B cell (primary cell): ENCODE measurements around the gene SLC22A31. TPM values are rescaled to one million over a fixed set of nuclear protein-coding genes. Genes with fewer than 3 reads are reported as not detected.
A peak's percentile ranks its signal among the peaks of the same experiment; 100 is the strongest.
"Not testable (repeated sequence)": the region's sequence is repeated elsewhere in the genome, so short reads cannot be mapped to it uniquely, and the experiment has no call there.

Experiments
- ATAC-seq: fragments of 200-7000 bp; cut with Tn5 transposase; one replicate; pipeline ENCODE4 v1.10.0; 2021; ENCODE audit warnings: low read depth, mild to moderate bottlenecking, moderate number of reproducible peaks, moderate library complexity
- CTCF ChIA-PET: fragments of 350-600 bp; sonication (Branson Sonifier 250); formaldehyde crosslinking; loops from one replicate; lab custom pipeline; 2021; ENCODE audit warnings: antibody characterized with exemption, inconsistent platforms; lab: Charles Lee
- POLR2A ChIA-PET: fragments of 350-600 bp; sonication (Branson Sonifier 250); formaldehyde crosslinking; loops from one replicate; lab custom pipeline; 2021; ENCODE audit warnings: antibody characterized with exemption; lab: Charles Lee
- DNase-seq: peaks from one replicate; pipeline ENCODE4 v3.0.0; 2013
- H2AFZ ChIP-seq: 2 replicates; pipeline ENCODE4 v1.6.1; 2012; ENCODE audit warnings: mild to moderate bottlenecking, low read depth, low read length; ENCODE audit not compliant: insufficient read depth, poor library complexity, severe bottlenecking
- H3K27ac ChIP-seq, 2 donors: 1 replicate in 1 of 2; 2 replicates in 1 of 2; pipeline ENCODE4 v1.5.1; 2012 to 2013; ENCODE audit warnings: low read length in 2 of 2, mild to moderate bottlenecking in 2 of 2, moderate library complexity in 1 of 2
- H3K27me3 ChIP-seq, 4 experiments: fragments of 200-600 bp in 1 of 4; sonication (generic) in 1 of 4; replicated peaks in 1 of 4; 1 replicate in 2 of 4; 2 replicates in 2 of 4; pipeline versions ENCODE4 v1.6.1 to v1.7.0; 2013 to 2016; ENCODE audit warnings: low read length in 3 of 4, mild to moderate bottlenecking in 2 of 4, mixed read lengths in 1 of 4, moderate library complexity in 1 of 4; ENCODE audit not compliant: insufficient read depth in 4 of 4, control insufficient read depth in 3 of 4; ENCODE audit errors: control extremely low read depth in 1 of 4
- H3K36me3 ChIP-seq, 2 experiments: replicated peaks in 1 of 2; 1 replicate in 1 of 2; 2 replicates in 1 of 2; pipeline versions ENCODE4 v1.6.1 to v1.7.1; 2013; ENCODE audit warnings: low read length in 1 of 2; ENCODE audit not compliant: insufficient read depth in 2 of 2, control insufficient read depth in 1 of 2; ENCODE audit errors: control extremely low read depth in 1 of 2, extremely low read depth in 1 of 2
- H3K4me1 ChIP-seq, 2 donors: fragments of 200-600 bp in 1 of 2; sonication (generic) in 1 of 2; 1 replicate in 1 of 2; 2 replicates in 1 of 2; pipeline versions ENCODE4 v1.5.1 to v1.6.1; 2013 to 2017; ENCODE audit warnings: low read length in 2 of 2; ENCODE audit not compliant: control insufficient read depth in 2 of 2, insufficient read depth in 2 of 2
- H3K4me2 ChIP-seq: replicated peaks from 2 replicates; pipeline ENCODE3; 2012; ENCODE audit warnings: mild to moderate bottlenecking, low read depth, low read length; ENCODE audit not compliant: poor library complexity, severe bottlenecking
- H3K4me3 ChIP-seq, 5 experiments: fragments of 200-600 bp in 1 of 5; sonication (generic) in 1 of 5; 1 replicate in 3 of 5; 2 replicates in 2 of 5; pipeline versions ENCODE4 v1.5.1 to v1.7.0; 2011 to 2016; ENCODE audit warnings: low read length in 4 of 5, mild to moderate bottlenecking in 4 of 5, low read depth in 2 of 5, control low read depth in 1 of 5, moderate library complexity in 1 of 5; ENCODE audit not compliant: insufficient read depth in 1 of 5; ENCODE audit errors: control extremely low read depth in 1 of 5, extremely low read depth in 1 of 5
- H3K79me2 ChIP-seq: fragments of 200-600 bp; sonication (generic); one replicate; pipeline ENCODE4 v1.6.0; 2016; ENCODE audit warnings: low read length; ENCODE audit not compliant: control insufficient read depth, insufficient read depth
- H3K9ac ChIP-seq: fragments of 200-600 bp; sonication (generic); 2 replicates; pipeline ENCODE4 v1.6.1; 2017; ENCODE audit warnings: mild to moderate bottlenecking, low read length, moderate library complexity
- H3K9me3 ChIP-seq, 3 donors: one replicate each; pipeline versions ENCODE4 v1.6.1 to v1.7.1; 2013; ENCODE audit warnings: low read length in 2 of 3; ENCODE audit not compliant: control insufficient read depth in 2 of 3, insufficient read depth in 1 of 3; ENCODE audit errors: control extremely low read depth in 1 of 3
- H4K20me1 ChIP-seq: 2 replicates; pipeline ENCODE4 v1.6.0; 2012; ENCODE audit warnings: mild to moderate bottlenecking, low read length; ENCODE audit not compliant: insufficient read depth, control insufficient read depth, poor library complexity, severe bottlenecking
- H3K27ac Mint-ChIP-seq: one replicate; pipeline ENCODE4 v1.8.0; 2021; ENCODE audit warnings: mixed read lengths
- H3K27me3 Mint-ChIP-seq: one replicate; pipeline ENCODE4 v1.8.0; 2021; ENCODE audit warnings: mixed read lengths
- H3K4me1 Mint-ChIP-seq: one replicate; pipeline ENCODE4 v1.8.0; 2021; ENCODE audit warnings: mixed read lengths
- H3K4me3 Mint-ChIP-seq: one replicate; pipeline ENCODE4 v1.8.0; 2021; ENCODE audit warnings: mixed read lengths
- H3K9me3 Mint-ChIP-seq: one replicate; pipeline ENCODE4 v1.8.0; 2022; ENCODE audit warnings: mixed read lengths; ENCODE audit not compliant: insufficient read depth
- CTCF ChIP-seq: fragments of 200-600 bp; IDR thresholded peaks from one replicate; pipeline ENCODE4 v1.8.0; 2022; ENCODE audit warnings: antibody characterized with exemption, mild to moderate bottlenecking
- EZH2 ChIP-seq: IDR thresholded peaks from 2 replicates; pipeline ENCODE4 v1.6.1; 2012; ENCODE audit warnings: borderline replicate concordance, low read depth, mild to moderate bottlenecking, moderate library complexity, low read length; ENCODE audit not compliant: insufficient read depth, poor library complexity, severe bottlenecking
- WGBS: methylation state at CpG from one replicate; pipeline ENCODE4 v1.1.5; 2013; ENCODE audit warnings: missing lambda C conversion rate; ENCODE audit not compliant: insufficient coverage; 5-methylcytosine and 5-hydroxymethylcytosine counted together
- intact Hi-C: fragments of 100-400 bp; cut with micrococcal nuclease; formaldehyde crosslinking; loops from one replicate; pipeline ENCODE4 v1.10.0; 2022
- polyA plus RNA-seq: library from polyadenylated mRNA; depleted of rRNA; stranded (reverse); fragments of >200 nt; gene quantifications from 2 replicates; pipeline ENCODE4 v1.2.3, GENCODE V29; 2012
- total RNA-seq, 2 donors: library from RNA; stranded (reverse); fragments of 120-200 nt in 1 of 2; gene quantifications; 1 replicate in 1 of 2; 2 replicates in 1 of 2; pipeline versions ENCODE4 v1.2.3 to v1.2.4, GENCODE V29; 2013 to 2022

Gene SLC22A31
- total and polyA plus RNA-seq, 2 donors (not counting 1 experiment from before 2014, with no cell fraction given) = 0.33 TPM; not detected in 1

GRCh38 chr16:89192956-89193575 is 7.3 kb downstream of the SLC22A31 start:
- no peaks in the 10 kb centered on the region for H3K36me3 ChIP-seq
- no peaks in the 10 kb centered on the region for H3K9me3 Mint-ChIP-seq
- peak; percentile 60 for DNase-seq
- TF ChIP-seq EZH2 (no peak), CTCF (no peak)
- H3K27me3 ChIP-seq = peaks cover 0 to 12% (median 0%) of the 10 kb centered on the region in 4 experiments
- H3K79me2 ChIP-seq = no peaks in the 10 kb centered on the region
- no peak overlapping the region for H3K27ac ChIP-seq
- 36% methylated on average over 14 of the region's 39 CpGs for WGBS
- no peaks in the 10 kb centered on the region for H3K4me1 ChIP-seq
- peaks cover 3% of the 10 kb centered on the region for H3K4me1 Mint-ChIP-seq
- ATAC-seq = peak; percentile 4
- H2AFZ ChIP-seq = no peak overlapping the region
- peaks cover 0 to 6% (median 0%) of the 10 kb centered on the region in 3 donors for H3K9me3 ChIP-seq
- ChIA-PET CTCF (interaction anchor here (0.6 kb wide), 1 partner anchor 202 kb away, joined by 4 read pairs; no protein-coding TSS in a partner anchor), POLR2A (interaction anchor here (0.6 kb wide), 2 partner anchors 100 to 133 kb away, joined by 3 to 5 read pairs; partner anchors contain the start of gene ACSF3)
- intact Hi-C loops = loop anchor here (1.0 kb wide), 1 partner anchor 22 kb away; the partner anchor contains the start of gene CDH15
- no peak overlapping the region for H3K4me3 ChIP-seq
- no peak overlapping the region for H3K4me3 Mint-ChIP-seq
- no peaks in the 10 kb centered on the region for H3K27me3 Mint-ChIP-seq
- no peaks in the 10 kb centered on the region for H4K20me1 ChIP-seq
- no peak overlapping the region for H3K9ac ChIP-seq
- no peak overlapping the region for H3K27ac Mint-ChIP-seq
- H3K4me2 ChIP-seq = peak overlapping the region; percentile 94

- intact Hi-C loops = loop anchor here (1.0 kb wide), 1 partner anchor 21 kb away; the partner anchor contains the start of gene CDH15
- Histone ChIP-seq H3K4me2 (peak overlapping the region; percentile 94), H3K4me3 (peak overlapping the region in 4 of 5 experiments; percentile 6 to 52 (median 48)), H2AFZ (peak overlapping the region; percentile 49), H3K9ac (peak overlapping the region; percentile 56)
- ATAC-seq (peak; percentile 55), DNase-seq (peak; percentile 86)
- not testable (repeated sequence) for H4K20me1 ChIP-seq, H3K4me1 ChIP-seq, H3K9me3 ChIP-seq, H3K4me1 Mint-ChIP-seq, H3K9me3 Mint-ChIP-seq, H3K27ac ChIP-seq, H3K36me3 ChIP-seq, H3K27me3 ChIP-seq, H3K79me2 ChIP-seq, H3K27ac Mint-ChIP-seq, H3K4me3 Mint-ChIP-seq, H3K27me3 Mint-ChIP-seq
- ChIA-PET POLR2A (interaction anchor here (0.6 kb wide), 2 partner anchors 133 to 260 kb away, joined by 3 to 7 read pairs; no protein-coding TSS in a partner anchor), CTCF (interaction anchor here (0.6 to 0.7 kb wide), 2 partner anchors 201 to 256 kb away, joined by 3 to 4 read pairs; no protein-coding TSS in a partner anchor)
- 14% methylated on average over 52 of the region's 63 CpGs for WGBS
Measured at GRCh38 chr16:89192186-89192955, 8.0 kb downstream of the SLC22A31 start.
